ENCODE data around the gene CRISPLD2. TPM values are rescaled to one million over a fixed set of nuclear protein-coding genes. Genes with fewer than 3 reads are reported as not detected.

The CRISPLD2 gene
- polyA plus RNA-seq, 1 donor from 2014 or later: 0.06 TPM

- no peaks in the 10 kb centered on the region for H3K9me3 ChIP-seq (ENCODE audit: low read length)
- H3K79me2 ChIP-seq (replicated peaks; ENCODE audit: insufficient read depth, low read length): no peaks in the 10 kb centered on the region
- no peak overlapping the region for H3K4me3 ChIP-seq (ENCODE audit: low read length)
- no peaks in the 10 kb centered on the region for H3F3A ChIP-seq (ENCODE audit: insufficient read depth, low read length, poor library complexity, severe bottlenecking)
- TF ChIP-seq SMC3 (conservative IDR thresholded peaks at IDR 0.05; ENCODE audit: poor library complexity) (no peak), MXI1 (conservative IDR thresholded peaks at IDR 0.05; ENCODE audit: poor library complexity, severe bottlenecking) (no peak), REST (IDR thresholded peaks at IDR 0.05; ENCODE audit: borderline replicate concordance) (no peak), EZH2 (IDR thresholded peaks at IDR 0.05; ENCODE audit: borderline replicate concordance, insufficient read depth, low read length, poor library complexity, severe bottlenecking) (no peak), CTCF (IDR thresholded peaks at IDR 0.05; ENCODE audit: poor library complexity, severe bottlenecking) (no peak), EP300 (conservative IDR thresholded peaks at IDR 0.05; ENCODE audit: poor library complexity, severe bottlenecking) (no peak), RAD21 (conservative IDR thresholded peaks at IDR 0.05) (no peak), POLR2AphosphoS5 (IDR thresholded peaks at IDR 0.05) (no peak), TAF1 (IDR thresholded peaks at IDR 0.05; ENCODE audit: low read depth) (no peak)
- no peak overlapping the region for H3K4me2 ChIP-seq (ENCODE audit: low read length)
- H3K36me3 ChIP-seq (ENCODE audit: insufficient read depth, low read length): no peaks in the 10 kb centered on the region
- no peaks in the 10 kb centered on the region for H3K27me3 ChIP-seq (ENCODE audit: insufficient read depth, low read depth, low read length)
- H3K27ac ChIP-seq (ENCODE audit: low read length): no peak overlapping the region
- H2AFZ ChIP-seq (ENCODE audit: low read depth, low read length): no peak overlapping the region
- H3K9me2 ChIP-seq (ENCODE audit: insufficient read depth, low read length): no peaks in the 10 kb centered on the region
- H4K20me1 ChIP-seq (ENCODE audit: insufficient read depth): no peaks in the 10 kb centered on the region
- H3K9ac ChIP-seq (ENCODE audit: low read length): no peak overlapping the region
Measured at GRCh38 chr16:84844049-84844350, 24.2 kb downstream of the CRISPLD2 start.

DNA sequence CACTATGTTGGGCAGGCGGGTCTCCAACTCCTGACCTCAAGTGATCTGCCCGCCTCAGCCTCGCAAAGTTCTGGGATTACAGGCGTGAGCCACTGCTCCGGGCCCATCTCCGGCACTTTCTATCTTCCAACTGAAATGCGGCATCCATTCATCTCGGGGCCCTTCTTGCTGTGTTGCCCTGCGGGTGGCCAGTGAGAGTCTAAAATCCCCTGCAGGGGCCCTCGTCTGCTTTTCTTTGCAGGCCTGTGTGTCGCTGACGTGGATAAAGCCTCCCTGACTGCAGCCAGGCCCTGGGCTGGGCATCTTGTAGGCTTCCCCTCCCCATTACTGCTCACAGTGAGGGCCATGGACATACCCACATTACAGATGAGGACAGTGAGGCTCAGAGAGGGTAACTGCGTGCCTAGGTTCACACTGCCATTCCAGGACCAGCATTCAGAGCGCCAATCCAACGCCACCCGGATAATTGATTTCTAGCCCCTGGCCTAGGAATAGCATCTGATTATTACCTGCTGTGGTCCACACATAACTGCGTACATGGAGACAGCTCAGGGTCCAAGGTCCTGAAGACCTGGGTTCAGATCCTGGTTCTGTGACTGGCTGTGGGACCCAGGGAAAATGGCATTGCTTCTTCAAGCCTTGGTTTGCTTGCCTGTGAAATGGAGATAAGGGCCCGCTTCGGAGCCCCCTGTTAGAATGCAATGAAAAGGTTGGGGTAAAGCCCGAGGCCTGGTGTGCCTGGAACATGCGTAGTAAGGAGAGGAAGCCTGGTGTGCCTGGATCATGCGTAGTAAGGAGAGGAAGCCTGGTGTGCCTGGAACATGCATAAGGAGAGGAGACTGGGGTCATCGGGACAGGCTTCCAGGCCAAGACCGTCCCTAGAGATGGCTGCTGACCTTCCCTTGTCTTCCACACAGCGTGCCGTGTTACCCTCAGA is 25.0 kb downstream of the CRISPLD2 start:
- Histone ChIP-seq H3K9me3 (ENCODE audit: low read length) (no peaks in the 10 kb centered on the region), H4K20me1 (ENCODE audit: insufficient read depth) (no peaks in the 10 kb centered on the region), H3K9me2 (ENCODE audit: insufficient read depth, low read length) (no peaks in the 10 kb centered on the region), H2AFZ (ENCODE audit: low read depth, low read length) (no peak overlapping the region), H3K27me3 (ENCODE audit: insufficient read depth, low read depth, low read length) (no peaks in the 10 kb centered on the region), H3K4me3 (ENCODE audit: low read length) (no peak overlapping the region), H3F3A (ENCODE audit: insufficient read depth, low read length, poor library complexity, severe bottlenecking) (no peaks in the 10 kb centered on the region), H3K79me2 (replicated peaks; ENCODE audit: insufficient read depth, low read length) (no peaks in the 10 kb centered on the region), H3K27ac (ENCODE audit: low read length) (no peak overlapping the region), H3K9ac (ENCODE audit: low read length) (no peak overlapping the region), H3K4me2 (ENCODE audit: low read length) (no peak overlapping the region), H3K36me3 (ENCODE audit: insufficient read depth, low read length) (no peaks in the 10 kb centered on the region)
- no peak for TF ChIP-seq EZH2 (IDR thresholded peaks at IDR 0.05; ENCODE audit: borderline replicate concordance, insufficient read depth, low read length, poor library complexity, severe bottlenecking)
- no peak for TF ChIP-seq EP300 (conservative IDR thresholded peaks at IDR 0.05; ENCODE audit: poor library complexity, severe bottlenecking)
- TF ChIP-seq CTCF (IDR thresholded peaks at IDR 0.05; ENCODE audit: poor library complexity, severe bottlenecking): no peak
- TF ChIP-seq REST (IDR thresholded peaks at IDR 0.05; ENCODE audit: borderline replicate concordance): no peak
- no peak for TF ChIP-seq TAF1 (IDR thresholded peaks at IDR 0.05; ENCODE audit: low read depth)
